Loucy (cell line): Measurements from ENCODE around the gene GALNT9.

Source experiments
- CTCF ChIP-seq: fragments of 200-600 bp; sonication (generic); conservative IDR thresholded peaks from 2 replicates; pipeline ENCODE4 v1.5.1; 2014; ENCODE audit warnings: mild to moderate bottlenecking, antibody characterized with exemption, low read length
- EZH2phosphoT487 ChIP-seq: fragments of 200-600 bp; IDR thresholded peaks from 2 replicates; pipeline ENCODE4 v1.6.1; 2018; ENCODE audit warnings: antibody characterized with exemption, mild to moderate bottlenecking, moderate library complexity, borderline replicate concordance

- no peak for TF ChIP-seq CTCF
- TF ChIP-seq EZH2phosphoT487: no peak
Observed at GRCh38 chr12:132170637-132171292, 158.6 kb downstream of the GALNT9 start.
